Measurements from ENCODE around the gene NLK. TPM values are rescaled to one million over a fixed set of nuclear protein-coding genes. Genes with fewer than 3 reads are reported as not detected.

NLK gene
- total RNA-seq, 1 donor from 2014 or later = 13.3 TPM

DNA sequence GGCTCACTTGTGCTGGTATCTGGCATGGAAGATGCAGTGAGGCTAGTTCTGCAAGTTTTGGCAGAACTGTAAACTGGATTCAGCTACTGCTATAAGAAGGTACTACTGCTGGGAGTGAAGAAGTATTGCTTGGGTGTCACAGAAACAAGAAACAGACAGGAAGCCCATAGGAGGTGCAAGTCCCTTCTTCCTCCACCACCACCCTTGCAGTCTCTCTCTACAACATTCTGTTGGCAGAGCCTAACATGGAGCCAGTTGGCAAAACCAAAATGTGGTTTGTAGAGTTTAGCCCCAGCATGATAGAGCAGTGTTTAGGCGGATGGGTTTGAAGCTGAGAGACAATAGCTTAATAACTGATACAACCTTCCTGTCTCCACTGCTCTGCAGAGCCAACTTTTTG, 72.6 kb downstream of the NLK start:
- H3K36me3 ChIP-seq = no peaks in the 10 kb centered on the region
- no peaks in the 10 kb centered on the region for H3K9me3 ChIP-seq
- no peak for DNase-seq (ENCODE audit: extremely low spot score in 2 of 2)
- H3K27me3 ChIP-seq = no peaks in the 10 kb centered on the region
- peaks cover 22% of the 10 kb centered on the region for H3K4me1 ChIP-seq
- TF ChIP-seq POLR2A (IDR thresholded peaks at IDR 0.05) (no peak), POLR2AphosphoS5 (IDR thresholded peaks at IDR 0.05; ENCODE audit: insufficient read depth in 1 of 2, low read depth in 1 of 2) (no peak)
- TF ChIP-seq, protein P1, sequence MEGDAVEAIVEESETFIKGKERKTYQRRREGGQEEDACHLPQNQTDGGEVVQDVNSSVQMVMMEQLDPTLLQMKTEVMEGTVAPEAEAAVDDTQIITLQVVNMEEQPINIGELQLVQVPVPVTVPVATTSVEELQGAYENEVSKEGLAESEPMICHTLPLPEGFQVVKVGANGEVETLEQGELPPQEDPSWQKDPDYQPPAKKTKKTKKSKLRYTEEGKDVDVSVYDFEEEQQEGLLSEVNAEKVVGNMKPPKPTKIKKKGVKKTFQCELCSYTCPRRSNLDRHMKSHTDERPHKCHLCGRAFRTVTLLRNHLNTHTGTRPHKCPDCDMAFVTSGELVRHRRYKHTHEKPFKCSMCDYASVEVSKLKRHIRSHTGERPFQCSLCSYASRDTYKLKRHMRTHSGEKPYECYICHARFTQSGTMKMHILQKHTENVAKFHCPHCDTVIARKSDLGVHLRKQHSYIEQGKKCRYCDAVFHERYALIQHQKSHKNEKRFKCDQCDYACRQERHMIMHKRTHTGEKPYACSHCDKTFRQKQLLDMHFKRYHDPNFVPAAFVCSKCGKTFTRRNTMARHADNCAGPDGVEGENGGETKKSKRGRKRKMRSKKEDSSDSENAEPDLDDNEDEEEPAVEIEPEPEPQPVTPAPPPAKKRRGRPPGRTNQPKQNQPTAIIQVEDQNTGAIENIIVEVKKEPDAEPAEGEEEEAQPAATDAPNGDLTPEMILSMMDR (IDR thresholded peaks at IDR 0.05) = no peak
- intact Hi-C loops (cut with DNase I) = no loop called here
- no peak overlapping the region for H3K4me3 ChIP-seq
- H3K27ac ChIP-seq = no peak overlapping the region

DNA sequence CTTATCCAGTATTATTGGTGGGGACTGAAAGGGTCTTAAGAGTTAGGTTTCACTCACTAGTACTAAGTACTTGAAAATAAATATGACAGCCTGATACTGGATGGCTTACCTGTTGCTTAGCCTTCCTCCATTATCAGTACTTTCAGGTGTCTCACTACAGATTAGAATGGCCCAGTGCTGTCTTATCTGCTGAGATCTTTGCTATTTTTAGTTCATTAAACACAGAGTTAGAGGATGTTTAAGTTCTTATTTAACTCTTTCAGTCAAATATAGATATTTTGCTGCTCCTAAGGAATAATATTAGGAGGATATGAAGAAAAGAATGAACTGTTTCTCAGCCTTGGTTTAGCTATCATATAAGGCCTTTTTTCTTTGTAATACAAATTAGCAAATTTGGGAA, 74.8 kb downstream of the NLK start:
- H3K27me3 ChIP-seq = no peaks in the 10 kb centered on the region
- no peak for DNase-seq (ENCODE audit: extremely low spot score in 2 of 2)
- no peaks in the 10 kb centered on the region for H3K9me3 ChIP-seq
- no peak overlapping the region for H3K4me3 ChIP-seq
- peaks cover 16% of the 10 kb centered on the region for H3K4me1 ChIP-seq
- no peaks in the 10 kb centered on the region for H3K36me3 ChIP-seq
- TF ChIP-seq POLR2A (IDR thresholded peaks at IDR 0.05) = no peak
- TF ChIP-seq, protein P1 (IDR thresholded peaks at IDR 0.05) = no peak
- no peak for TF ChIP-seq POLR2AphosphoS5 (IDR thresholded peaks at IDR 0.05; ENCODE audit: insufficient read depth in 1 of 2, low read depth in 1 of 2)
- no peak overlapping the region for H3K27ac ChIP-seq
- intact Hi-C loops (cut with DNase I) = no loop called here

DNA sequence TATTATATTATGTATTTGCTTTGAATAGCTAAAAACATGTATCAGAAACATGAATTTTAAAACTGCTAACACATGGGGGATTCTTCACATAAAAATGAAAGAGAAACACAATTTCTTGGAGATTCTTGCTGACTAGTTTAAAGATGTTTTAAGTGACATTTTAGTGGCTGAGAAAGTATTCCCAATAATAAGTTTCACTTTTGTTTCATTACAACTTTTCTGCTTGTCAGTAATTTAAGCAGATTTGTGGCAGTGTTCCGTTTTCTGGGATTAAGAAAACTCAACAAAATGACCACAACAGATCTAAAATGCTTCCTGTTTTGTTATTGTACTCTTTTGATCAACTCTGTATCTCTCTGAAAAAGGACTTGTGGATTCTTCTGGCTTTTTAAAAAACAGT, 75.9 kb downstream of the NLK start:
- peaks cover 0 to 10% of the 10 kb centered on the region in 2 donors for H3K36me3 ChIP-seq
- no peak for TF ChIP-seq POLR2AphosphoS5 (IDR thresholded peaks at IDR 0.05; ENCODE audit: insufficient read depth in 1 of 2, low read depth in 1 of 2)
- H3K4me3 ChIP-seq = no peak overlapping the region
- peaks cover 6% of the 10 kb centered on the region for H3K4me1 ChIP-seq
- H3K9me3 ChIP-seq = no peaks in the 10 kb centered on the region
- no peak overlapping the region for H3K27ac ChIP-seq
- no peaks in the 10 kb centered on the region for H3K27me3 ChIP-seq
- no peak for DNase-seq (ENCODE audit: extremely low spot score in 2 of 2)
- intact Hi-C loops (cut with DNase I) = no loop called here

DNA sequence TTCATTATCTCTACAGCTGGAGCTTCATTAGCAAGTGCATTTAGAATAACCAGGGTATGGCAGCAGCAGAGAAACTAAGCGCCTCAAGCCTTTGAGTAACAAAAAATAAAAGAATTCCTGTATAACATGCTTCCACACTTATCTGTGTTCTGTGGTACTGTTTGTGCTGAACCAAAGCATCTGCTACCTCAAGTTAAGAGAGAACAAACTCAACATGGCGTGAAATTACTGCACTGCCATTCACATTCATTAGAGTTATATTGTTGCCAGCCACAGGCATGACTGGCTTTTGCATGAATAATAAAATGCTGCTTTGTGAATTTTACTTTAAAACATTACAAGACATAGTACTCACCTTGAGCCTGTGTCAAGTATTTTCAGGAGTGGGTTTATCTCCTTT, 76.6 kb downstream of the NLK start:
- Histone ChIP-seq H3K4me1 (peaks cover 4% of the 10 kb centered on the region), H3K27me3 (no peaks in the 10 kb centered on the region), H3K36me3 (peaks cover 0 to 10% of the 10 kb centered on the region in 2 donors), H3K4me3 (no peak overlapping the region), H3K27ac (no peak overlapping the region), H3K9me3 (no peaks in the 10 kb centered on the region)
- TF ChIP-seq POLR2A (IDR thresholded peaks at IDR 0.05) = no peak
- no peak for TF ChIP-seq POLR2AphosphoS5 (IDR thresholded peaks at IDR 0.05; ENCODE audit: insufficient read depth in 1 of 2, low read depth in 1 of 2)
- TF ChIP-seq, protein P1 (IDR thresholded peaks at IDR 0.05) = no peak
- intact Hi-C loops (cut with DNase I) = no loop called here
- DNase-seq (ENCODE audit: extremely low spot score in 2 of 2) = no peak

DNA sequence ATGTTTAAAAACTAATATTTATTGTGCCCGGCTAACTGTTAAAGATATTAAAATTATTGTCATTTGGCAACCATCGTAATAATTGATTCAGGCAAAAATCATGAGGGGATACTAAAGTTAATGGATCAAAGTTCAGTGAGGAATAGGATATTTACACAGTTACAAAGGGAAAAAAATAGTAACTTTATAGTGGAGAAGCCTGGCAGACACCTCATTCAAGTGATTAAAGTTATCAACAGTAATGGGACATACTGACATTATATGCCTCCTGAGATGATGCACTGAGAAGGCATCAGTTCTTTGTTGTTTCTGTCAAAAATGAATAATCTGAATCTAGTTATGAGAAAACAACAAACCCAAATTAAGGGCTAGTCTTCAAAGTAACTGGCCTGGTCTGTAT, 77.1 kb downstream of the NLK start:
- Histone ChIP-seq H3K4me3 (no peak overlapping the region), H3K36me3 (peaks cover 0 to 10% of the 10 kb centered on the region in 2 donors), H3K27ac (no peak overlapping the region), H3K9me3 (no peaks in the 10 kb centered on the region), H3K4me1 (peaks cover 4% of the 10 kb centered on the region), H3K27me3 (no peaks in the 10 kb centered on the region)
- DNase-seq (ENCODE audit: extremely low spot score in 2 of 2) = no peak
- TF ChIP-seq POLR2AphosphoS5 (IDR thresholded peaks at IDR 0.05; ENCODE audit: insufficient read depth in 1 of 2, low read depth in 1 of 2) (no peak), POLR2A (IDR thresholded peaks at IDR 0.05) (no peak)
- TF ChIP-seq, protein P1 (IDR thresholded peaks at IDR 0.05) = no peak
- intact Hi-C loops (cut with DNase I) = no loop called here
